ENCODE results near the gene TBXAS1.

TBXAS1 gene

GRCh38 chr7:139941421-139941820 lies 112.4 kb downstream of the TBXAS1 start (continued):
- no peak for TF ChIP-seq SP2 (tag by site-specific recombination; IDR thresholded peaks at IDR 0.05)

- TF ChIP-seq ZNF175 (tag by site-specific recombination; IDR thresholded peaks at IDR 0.05) (no peak), ZNF530 (tag by site-specific recombination; IDR thresholded peaks at IDR 0.05; ENCODE audit: low read depth) (no peak), ZNF555 (tag by site-specific recombination; conservative IDR thresholded peaks at IDR 0.05) (no peak), ZSCAN23 (tag by site-specific recombination; IDR thresholded peaks at IDR 0.05) (no peak), EGR2 (tag by site-specific recombination; IDR thresholded peaks at IDR 0.05; ENCODE audit: low read depth) (no peak), ZNF664 (tag by site-specific recombination; IDR thresholded peaks at IDR 0.05) (no peak), ZSCAN16 (tag by site-specific recombination; IDR thresholded peaks at IDR 0.05) (no peak), ZNF600 (tag by site-specific recombination; IDR thresholded peaks at IDR 0.05) (no peak), ZNF658 (tag by site-specific recombination; IDR thresholded peaks at IDR 0.05) (no peak), ZNF48 (tag by site-specific recombination; IDR thresholded peaks at IDR 0.05) (no peak), ZNF324 (tag by site-specific recombination; IDR thresholded peaks at IDR 0.05) (no peak), SP3 (tag by site-specific recombination; IDR thresholded peaks at IDR 0.05) (no peak)
- no peaks in the 10 kb centered on the region for H3K4me1 ChIP-seq (ENCODE audit: control insufficient read depth, insufficient read depth, low read length)
- ChIA-PET CTCF (interaction anchor here (1.0 kb wide), 1 partner anchor 296 kb away, joined by 3 read pairs; no protein-coding TSS in a partner anchor), POLR2A (no interaction called here)
- H3K27ac ChIP-seq (ENCODE audit: extremely low read depth, low read depth, low read length), result no peak overlapping the region
- no peaks in the 10 kb centered on the region for H3K9me3 ChIP-seq (ENCODE audit: control insufficient read depth, insufficient read depth, low read depth, low read length)
- H3K36me3 ChIP-seq (ENCODE audit: control insufficient read depth in 2 of 2, insufficient read depth in 1 of 2, low read length in 2 of 2), result no peaks in the 10 kb centered on the region
- H3K4me3 ChIP-seq (ENCODE audit: low read depth, low read length), result no peak overlapping the region
These were observed 112.8 kb downstream of the TBXAS1 start for GRCh38 chr7:139941866-139942265.

GRCh38 chr7:139942636-139943035 lies 113.6 kb downstream of the TBXAS1 start:
- CTCF ChIA-PET, result interaction anchor here (1.0 kb wide), 1 partner anchor 297 kb away, joined by 3 read pairs; no protein-coding TSS in a partner anchor
- Histone ChIP-seq H3K4me3 (ENCODE audit: low read depth, low read length) (no peak overlapping the region), H3K4me1 (ENCODE audit: control insufficient read depth, insufficient read depth, low read length) (no peaks in the 10 kb centered on the region), H3K36me3 (ENCODE audit: control insufficient read depth in 2 of 2, insufficient read depth in 1 of 2, low read length in 2 of 2) (no peaks in the 10 kb centered on the region), H3K9me3 (ENCODE audit: control insufficient read depth, insufficient read depth, low read depth, low read length) (no peaks in the 10 kb centered on the region), H3K27ac (ENCODE audit: extremely low read depth, low read depth, low read length) (no peak overlapping the region)
- POLR2A ChIA-PET, result no interaction called here
- TF ChIP-seq ZNF561 (tag by site-specific recombination; IDR thresholded peaks at IDR 0.05; ENCODE audit: borderline replicate concordance), result no peak
- TF ChIP-seq ZNF48 (tag by site-specific recombination; IDR thresholded peaks at IDR 0.05), result no peak
- no peak for TF ChIP-seq ZNF416 (tag by site-specific recombination; IDR thresholded peaks at IDR 0.05)
- no peak for TF ChIP-seq KLF16 (tag by site-specific recombination; IDR thresholded peaks at IDR 0.05)
- TF ChIP-seq CTCF (tag by site-specific recombination; IDR thresholded peaks at IDR 0.05), result no peak
- no peak for TF ChIP-seq ZNF747 (tag by site-specific recombination; IDR thresholded peaks at IDR 0.05)

GRCh38 chr7:139943401-139943800 lies 114.3 kb downstream of the TBXAS1 start:
- Histone ChIP-seq H3K4me1 (ENCODE audit: control insufficient read depth, insufficient read depth, low read length) (no peaks in the 10 kb centered on the region), H3K4me3 (ENCODE audit: low read depth, low read length) (no peak overlapping the region), H3K9me3 (ENCODE audit: control insufficient read depth, insufficient read depth, low read depth, low read length) (no peaks in the 10 kb centered on the region), H3K27ac (ENCODE audit: extremely low read depth, low read depth, low read length) (no peak overlapping the region), H3K36me3 (ENCODE audit: control insufficient read depth in 2 of 2, insufficient read depth in 1 of 2, low read length in 2 of 2) (no peaks in the 10 kb centered on the region)
- POLR2A ChIA-PET, result no interaction called here
- CTCF ChIA-PET, result no interaction called here
- TF ChIP-seq ZNF19 (tag by site-specific recombination; IDR thresholded peaks at IDR 0.05; ENCODE audit: low read depth), result no peak
- no peak for TF ChIP-seq ZNF621 (tag by site-specific recombination; IDR thresholded peaks at IDR 0.05)
- TF ChIP-seq ZBTB1 (tag by site-specific recombination; IDR thresholded peaks at IDR 0.05), result no peak
- TF ChIP-seq ZNF221 (tag by site-specific recombination; IDR thresholded peaks at IDR 0.05; ENCODE audit: borderline replicate concordance), result no peak
- TF ChIP-seq ZNF341 (tag by site-specific recombination; IDR thresholded peaks at IDR 0.05; ENCODE audit: low read depth), result no peak
- no peak for TF ChIP-seq ZNF518A (tag by site-specific recombination; conservative IDR thresholded peaks at IDR 0.05; ENCODE audit: low read depth)
- no peak for TF ChIP-seq ZSCAN16 (tag by site-specific recombination; IDR thresholded peaks at IDR 0.05)
